Endothelial cell of hepatic sinusoid (primary cell): ENCODE data around the gene TRIM52.
"Not testable (repeated sequence)": the region's sequence is repeated elsewhere in the genome, so short reads cannot be mapped to it uniquely, and the experiment has no call there.

ENCODE experiments used
- in situ Hi-C: cut with HindIII; loops from 2 replicates; pipeline ENCODE4 v1.10.0; 2017; ENCODE audit warnings: low sequenced_read_pairs

The TRIM52 gene

DNA sequence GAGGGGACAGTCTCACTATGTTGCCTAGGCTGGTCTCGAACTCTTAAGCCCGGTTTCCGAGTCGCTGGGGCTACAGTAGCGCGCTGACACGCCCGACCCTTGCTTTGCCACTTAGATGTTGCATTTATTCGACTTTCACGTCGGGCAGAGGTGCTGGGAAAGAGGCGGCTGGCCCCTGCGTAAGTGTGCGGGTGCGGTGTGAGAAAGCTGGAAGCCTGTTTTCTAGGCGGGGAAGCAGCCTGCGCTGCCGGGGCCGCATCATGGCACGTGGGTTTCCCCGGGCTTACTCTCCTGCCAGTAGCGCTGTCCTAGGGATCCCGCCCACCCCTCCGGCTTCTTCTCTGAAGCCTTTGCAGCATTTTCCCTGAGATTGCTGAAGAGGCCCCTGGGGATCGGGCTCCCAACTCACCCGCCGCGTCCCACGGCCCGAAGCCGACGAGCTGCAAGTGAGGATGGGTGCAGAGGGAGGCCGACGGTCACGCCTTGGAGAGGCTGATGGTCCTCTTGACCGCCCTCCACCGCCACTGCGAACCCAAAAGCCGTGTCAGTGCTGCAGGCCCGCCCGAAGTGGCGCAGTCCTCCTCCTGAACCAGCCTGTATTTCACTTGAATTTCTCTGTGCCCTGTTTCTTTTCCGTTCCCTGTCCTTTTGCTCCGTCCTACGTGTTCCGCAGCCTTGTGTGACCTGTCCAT is 43.7 kb downstream of the TRIM52 start:
- in situ Hi-C loops, result no loop called here

DNA sequence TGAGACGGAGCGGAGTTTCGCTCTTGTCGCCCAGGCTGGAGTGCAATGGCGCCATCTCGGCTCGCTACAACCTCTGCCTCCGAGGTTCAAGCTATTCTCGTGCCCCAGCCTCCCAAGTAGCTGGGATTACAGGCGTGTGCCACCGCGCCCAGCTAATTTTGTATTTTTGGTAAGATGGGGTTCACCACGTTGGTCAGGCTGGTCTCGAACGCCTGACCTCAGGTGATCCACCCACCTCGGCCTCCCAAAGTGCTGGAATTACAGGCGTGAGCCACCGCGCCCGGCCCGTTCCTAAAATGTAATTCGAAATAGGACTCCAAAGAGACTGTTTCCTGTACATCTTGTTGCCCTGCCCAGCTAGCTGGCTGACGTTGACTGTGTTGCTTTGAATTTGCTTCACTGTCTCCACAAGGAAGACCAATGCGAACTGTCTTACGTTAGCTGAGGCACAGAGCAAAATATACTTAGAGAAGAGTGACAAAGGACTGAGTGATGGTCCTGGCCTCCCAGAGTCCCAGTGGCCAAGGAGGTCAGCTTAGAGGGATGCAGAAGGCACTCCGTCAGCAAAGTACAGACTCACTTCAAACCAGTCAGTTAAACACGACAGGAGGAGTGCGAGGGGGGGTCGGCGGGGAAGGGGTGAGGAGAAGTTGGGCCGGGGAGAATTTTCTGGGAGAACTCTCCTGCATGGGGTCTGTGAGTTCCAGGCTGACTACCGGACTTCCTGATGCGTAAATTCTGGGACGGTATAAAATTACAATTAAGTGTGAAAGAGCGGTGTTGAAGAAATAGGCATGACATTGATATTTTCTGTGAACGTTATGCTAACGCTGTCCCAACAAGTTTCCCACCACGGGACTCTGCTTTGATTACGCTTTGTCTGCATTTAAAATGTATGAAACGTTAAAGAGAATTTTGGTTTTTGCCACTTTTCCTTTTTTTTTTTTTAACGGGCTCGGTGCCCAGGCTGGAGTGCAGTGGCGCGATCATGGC is 44.6 kb downstream of the TRIM52 start:
- in situ Hi-C loops, result no loop called here

GRCh38 chr5:181214249-181214648 is 46.7 kb downstream of the TRIM52 start:
- in situ Hi-C loops, result not testable (repeated sequence)

DNA sequence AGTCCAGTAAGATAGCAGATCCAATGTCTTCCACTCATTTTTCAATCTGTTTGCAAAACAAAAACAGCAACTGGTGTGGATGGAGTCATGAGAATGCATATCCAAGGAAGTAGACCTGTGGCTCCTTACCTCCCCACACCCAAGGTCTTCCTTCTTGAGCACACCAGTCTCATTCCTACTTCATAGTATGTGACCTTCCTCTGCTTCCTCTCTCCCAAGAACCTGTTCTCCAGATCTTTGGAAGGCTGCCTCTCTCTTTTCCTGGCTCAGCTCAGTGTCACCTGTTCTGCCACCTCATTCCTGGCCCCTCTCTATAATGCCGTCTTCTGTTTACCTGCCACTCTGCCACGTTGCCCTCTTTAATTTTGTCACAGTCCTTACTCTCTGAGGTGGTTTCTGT is 48.0 kb downstream of the TRIM52 start:
- in situ Hi-C loops, result no loop called here

DNA sequence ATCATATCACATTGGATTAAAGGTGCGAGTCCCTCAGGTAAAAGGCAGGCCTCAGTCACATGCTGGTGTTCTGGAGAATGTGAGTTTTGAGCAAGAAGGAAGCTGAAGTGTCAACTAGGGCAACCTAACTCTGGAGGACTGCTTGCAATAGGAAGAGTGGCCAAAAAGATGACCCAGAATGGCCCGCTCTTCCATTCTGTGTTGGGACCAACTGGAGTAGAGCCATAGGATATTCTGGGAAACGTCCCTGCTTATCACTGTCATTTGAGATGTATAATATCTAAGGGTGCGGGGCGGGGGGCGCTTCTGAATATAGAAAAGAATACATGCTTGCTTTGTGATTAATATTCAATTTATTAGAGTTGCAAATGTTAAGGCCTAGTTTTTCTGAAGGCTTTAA is 48.9 kb downstream of the TRIM52 start:
- in situ Hi-C loops, result no loop called here

GRCh38 chr5:181211208-181211607 is 49.7 kb downstream of the TRIM52 start:
- in situ Hi-C loops, result no loop called here

GRCh38 chr5:181210698-181211097 is 50.2 kb downstream of the TRIM52 start:
- in situ Hi-C loops, result not testable (repeated sequence)

DNA sequence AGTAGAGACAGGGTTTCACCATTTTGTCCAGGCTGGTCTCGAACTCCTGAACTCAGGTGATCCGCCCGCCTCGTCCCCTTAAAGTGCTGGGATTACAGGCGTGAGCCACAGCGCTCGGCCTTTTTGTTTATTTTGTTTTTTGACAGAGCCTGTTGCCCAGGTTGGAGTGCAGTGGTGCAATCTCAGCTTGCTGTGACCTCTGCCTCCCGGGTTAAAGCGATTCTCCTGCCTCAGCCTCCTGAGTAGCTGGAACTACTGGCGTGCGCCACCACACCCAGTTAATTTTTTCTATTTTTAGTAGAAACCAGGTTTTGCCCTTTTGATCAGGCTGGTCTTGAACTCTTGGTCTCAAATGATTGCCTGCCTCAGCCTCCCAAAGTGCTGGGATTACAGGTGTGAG is 50.8 kb downstream of the TRIM52 start:
- in situ Hi-C loops, result not testable (repeated sequence)

GRCh38 chr5:181209006-181209405 is 51.9 kb downstream of the TRIM52 start:
- in situ Hi-C loops, result not testable (repeated sequence)

GRCh38 chr5:181207960-181208253 is 53.0 kb downstream of the TRIM52 start:
- in situ Hi-C loops, result no loop called here

DNA sequence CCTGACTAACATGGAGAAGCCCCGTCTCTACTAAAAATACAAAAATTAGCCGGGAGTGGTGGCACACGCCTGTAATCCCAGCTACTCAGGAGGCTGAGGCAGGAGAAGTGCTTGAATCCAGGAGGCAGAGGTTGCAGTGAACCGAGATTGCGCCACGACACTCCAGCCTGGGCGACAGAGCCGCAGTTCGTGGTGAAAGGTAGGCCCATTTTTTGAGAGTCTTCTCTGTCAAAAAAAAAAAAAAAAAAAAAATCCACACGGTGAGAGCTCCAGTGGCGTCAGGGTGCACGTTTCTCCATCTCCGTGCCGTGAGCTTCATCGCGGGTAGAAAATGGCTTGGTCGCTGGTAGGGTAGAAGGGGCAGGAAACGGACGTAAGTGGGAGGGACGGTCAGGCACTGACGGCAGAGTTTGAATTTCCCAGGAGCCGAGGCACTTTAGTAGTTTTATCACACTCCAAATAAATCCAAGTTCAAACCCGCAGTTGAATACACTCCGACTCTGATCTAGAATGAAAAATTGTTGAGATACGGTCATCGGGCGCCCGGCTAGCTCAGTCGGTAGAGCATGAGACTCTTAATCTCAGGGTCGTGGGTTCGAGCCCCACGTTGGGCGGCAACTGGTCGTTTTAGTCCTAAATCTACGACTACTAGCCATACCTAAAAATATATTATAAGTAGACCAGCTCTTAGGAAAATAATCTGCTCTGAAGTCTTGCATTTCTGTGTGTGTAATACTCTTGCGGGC is 53.6 kb downstream of the TRIM52 start:
- in situ Hi-C loops, result no loop called here

DNA sequence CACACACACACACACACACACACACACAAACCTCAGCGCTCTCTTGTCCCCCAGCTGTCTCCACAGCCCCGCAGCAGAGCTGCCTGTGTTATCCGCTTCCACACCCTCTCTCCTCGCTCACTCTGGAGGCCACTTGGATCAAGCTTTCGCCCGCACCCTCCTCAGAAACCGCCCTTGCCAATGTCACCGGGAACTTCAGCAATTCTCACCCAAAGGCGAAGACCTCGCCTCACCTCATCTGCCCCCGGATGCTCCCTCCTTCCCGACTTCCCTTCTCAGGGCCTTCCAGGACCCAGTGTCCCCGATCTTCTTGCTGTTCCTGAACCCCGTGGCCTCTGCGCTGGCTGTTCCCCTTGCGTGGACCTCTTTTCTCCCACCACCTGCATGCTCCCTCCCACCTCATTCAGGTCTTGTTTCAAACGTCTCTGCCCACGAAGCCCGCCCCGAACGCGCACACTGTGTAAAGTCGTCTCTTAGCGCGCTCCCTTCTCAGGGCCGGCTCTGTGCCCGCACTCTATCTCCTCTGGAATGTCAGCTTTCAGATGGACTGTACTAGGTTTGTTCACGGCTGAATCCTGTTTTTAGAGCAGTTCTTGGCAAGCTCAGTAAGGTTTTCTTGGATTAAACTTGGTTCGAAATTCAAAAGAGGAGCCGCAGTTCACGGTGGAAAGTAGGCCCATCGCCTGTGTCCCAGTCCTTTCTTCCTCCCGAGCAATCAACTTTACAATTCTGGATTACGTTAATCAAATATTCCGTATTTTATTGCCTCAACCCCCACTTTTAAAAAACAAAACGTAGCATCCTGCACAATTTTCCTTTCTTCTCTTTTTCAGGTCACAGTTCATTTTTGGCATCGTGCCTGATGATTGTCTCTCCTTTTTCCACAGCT is 54.9 kb downstream of the TRIM52 start:
- in situ Hi-C loops, result no loop called here
